CD4-positive, alpha-beta T cell treated with Interleukin-17A for 1 hour (primary cell): ENCODE data around the gene PLCG2.
"Not testable (repeated sequence)": the region's sequence is repeated elsewhere in the genome, so short reads cannot be mapped to it uniquely, and the experiment has no call there.

Experiments used
- DNase-seq: peaks from one replicate; pipeline ENCODE4 v3.0.0-alpha.2; 2020

Gene PLCG2

DNA sequence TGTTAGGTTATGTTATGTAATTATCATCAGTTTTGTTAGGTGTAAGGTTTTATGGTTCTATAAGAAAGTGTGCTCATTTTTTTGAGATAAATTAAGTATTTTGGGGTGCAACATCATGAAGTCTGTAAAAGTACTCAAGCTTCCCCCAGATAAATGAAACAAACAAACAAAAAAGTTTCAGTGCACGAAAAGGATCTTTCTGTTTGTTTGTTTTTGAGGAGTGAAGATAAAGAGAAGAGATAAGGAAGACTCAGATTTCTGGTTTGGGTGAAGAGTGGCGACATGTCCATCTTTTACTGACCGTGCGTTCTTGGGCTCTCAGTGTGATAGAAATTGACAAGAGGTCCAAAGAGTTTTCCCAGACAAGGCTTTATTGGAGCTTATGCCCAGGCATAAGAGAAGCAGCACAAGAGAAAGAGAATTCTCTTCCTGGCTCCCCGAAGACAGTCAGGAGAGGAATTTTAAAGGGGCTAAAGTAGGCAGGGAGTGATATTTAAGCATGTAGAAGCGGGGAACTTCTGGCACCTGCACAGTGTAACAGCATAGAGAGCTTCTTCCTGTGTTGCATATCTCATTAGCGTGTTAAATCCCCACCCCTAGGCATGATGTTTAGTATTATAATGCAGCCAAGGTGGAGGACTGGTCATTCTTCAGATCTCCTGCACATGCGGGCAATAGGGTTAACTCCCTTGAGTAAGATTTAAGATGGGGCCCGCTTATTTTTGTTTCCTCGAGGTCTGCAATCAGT is 71.3 kb downstream of the PLCG2 start:
- no peak for DNase-seq

DNA sequence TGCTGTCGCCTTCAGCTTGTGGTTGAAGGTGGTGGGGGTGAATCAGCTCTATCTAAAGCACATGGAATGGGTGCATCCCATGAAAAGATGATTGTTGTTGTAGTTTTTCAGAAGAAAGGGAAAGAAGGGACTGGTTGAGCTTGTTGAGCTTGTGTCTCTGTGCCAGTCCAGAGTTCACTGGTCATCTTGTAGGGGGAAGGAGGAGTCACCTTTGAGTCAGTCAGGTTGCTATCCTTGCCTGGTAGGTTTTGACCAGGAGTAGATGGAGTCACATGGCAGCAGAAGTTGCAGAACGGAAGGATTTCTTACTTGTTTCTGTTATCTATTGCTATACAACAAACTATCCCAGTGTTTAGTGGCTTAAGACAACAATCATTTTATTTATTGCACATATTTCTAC is 73.3 kb downstream of the PLCG2 start:
- no peak for DNase-seq

DNA sequence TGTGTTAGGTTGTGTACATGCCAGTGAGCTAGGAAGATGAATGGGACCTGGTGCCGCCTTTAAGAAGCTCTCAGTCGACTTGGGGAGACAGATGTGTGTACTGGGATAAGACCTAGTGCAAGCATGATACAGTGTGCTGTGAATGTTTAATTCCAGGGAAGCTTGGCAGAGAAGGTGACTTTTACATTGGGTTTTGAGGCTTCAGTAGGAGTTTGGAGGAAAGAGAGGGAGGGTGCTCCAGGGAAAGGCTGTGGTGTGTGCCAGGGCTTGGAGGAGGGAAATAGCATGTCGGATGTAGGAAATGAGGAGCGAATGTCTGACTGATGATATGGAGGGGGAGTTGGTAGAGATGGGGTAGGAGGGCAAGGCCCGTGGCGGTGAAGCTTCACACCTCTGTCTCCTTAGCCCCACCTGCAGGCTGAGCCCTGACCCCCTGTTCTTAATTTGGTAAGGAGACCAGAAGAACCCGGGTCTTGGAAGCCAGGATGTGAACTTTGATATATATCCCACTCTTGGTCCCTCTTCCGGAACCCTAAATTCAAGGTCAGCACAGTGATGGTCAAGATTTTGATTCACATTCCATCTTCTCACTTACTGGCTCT is 76.6 kb downstream of the PLCG2 start:
- no peak for DNase-seq

DNA sequence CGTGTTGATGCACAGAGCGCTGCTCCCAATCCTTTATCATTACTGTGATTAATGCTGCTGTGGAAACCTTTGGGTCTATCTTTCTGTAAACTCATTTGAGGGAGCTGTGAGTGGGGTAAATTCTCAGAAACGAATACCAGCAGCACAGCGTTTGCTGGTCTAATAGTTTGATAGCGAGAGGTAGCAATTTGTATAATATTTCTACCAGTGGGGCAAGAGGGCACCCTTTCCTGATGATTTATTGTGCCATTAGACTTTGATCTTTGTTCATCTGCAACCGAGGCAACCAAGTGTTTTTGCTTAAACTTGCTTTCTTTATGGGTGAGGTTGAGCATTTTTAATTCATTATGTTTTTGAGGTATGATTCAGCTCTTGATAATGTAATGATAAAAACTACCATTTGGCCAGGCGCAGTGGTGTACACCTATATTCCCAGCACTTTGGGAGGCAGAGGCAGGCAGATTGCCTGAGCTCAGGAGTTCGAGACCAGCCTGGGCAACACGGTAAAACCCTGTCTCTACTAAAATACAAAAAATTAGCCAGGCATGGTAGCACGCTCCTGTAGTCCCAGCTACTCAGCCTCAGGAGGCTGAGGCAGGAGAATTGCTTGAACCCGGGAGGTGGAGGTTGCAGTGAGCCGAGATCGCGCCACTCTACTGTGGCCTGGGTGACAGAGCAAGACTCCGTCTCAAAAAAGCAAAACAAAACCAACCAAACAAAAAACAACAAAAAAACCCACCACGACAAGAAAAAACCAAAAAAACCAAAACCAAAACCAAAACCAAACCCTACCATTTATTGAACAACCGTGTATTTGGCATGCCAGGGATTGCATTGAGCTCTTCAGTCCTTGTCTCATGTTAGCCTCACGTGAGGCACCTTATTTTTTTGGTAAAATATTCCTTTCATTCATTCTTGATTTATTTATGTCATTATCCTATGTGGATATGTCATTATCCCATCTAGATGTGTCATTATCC is 81.5 kb downstream of the PLCG2 start:
- no peak for DNase-seq

DNA sequence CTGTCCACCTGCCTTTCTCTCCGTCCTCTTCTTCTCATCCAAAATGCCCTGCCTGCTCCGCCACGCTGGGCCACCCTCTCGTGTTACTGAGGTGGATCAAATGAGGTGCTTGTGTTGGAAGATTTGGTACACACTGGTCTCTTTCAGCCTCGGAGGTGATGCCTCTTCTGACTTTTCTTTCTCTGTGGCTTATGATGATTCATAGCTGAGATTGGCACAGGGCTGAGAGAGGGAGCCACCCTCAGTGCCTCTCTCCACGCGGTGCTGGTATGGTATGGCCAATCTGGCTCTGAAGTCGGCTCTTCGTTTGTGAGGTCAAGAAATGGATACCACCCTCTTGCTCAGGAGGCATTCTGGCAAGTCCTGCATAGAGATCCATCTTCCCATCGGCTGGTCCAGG is 82.4 kb downstream of the PLCG2 start:
- DNase-seq, result no peak

DNA sequence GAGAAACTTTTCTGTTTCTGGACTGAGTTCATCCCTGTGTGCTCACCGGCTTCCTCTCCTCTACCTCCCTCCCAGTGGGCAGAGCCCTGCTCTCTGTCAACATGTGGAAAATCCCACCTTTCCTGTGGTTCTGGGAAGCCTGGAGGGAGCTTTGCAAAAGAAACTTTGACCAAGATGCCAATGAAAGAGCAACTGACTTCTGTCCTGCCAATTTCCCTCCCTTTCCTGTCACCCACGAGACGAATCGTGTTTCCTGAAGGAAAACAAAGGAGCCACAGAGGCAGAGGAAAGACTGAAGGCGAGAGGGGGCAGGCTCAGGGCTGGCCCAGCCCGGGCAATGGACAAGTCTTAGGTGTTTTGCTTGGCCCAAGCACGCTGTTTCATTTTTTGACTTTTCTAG is 82.8 kb downstream of the PLCG2 start:
- DNase-seq, result no peak

- no peak for DNase-seq
Observed at GRCh38 chr16:81863630-81864352, 84.7 kb downstream of the PLCG2 start.

DNA sequence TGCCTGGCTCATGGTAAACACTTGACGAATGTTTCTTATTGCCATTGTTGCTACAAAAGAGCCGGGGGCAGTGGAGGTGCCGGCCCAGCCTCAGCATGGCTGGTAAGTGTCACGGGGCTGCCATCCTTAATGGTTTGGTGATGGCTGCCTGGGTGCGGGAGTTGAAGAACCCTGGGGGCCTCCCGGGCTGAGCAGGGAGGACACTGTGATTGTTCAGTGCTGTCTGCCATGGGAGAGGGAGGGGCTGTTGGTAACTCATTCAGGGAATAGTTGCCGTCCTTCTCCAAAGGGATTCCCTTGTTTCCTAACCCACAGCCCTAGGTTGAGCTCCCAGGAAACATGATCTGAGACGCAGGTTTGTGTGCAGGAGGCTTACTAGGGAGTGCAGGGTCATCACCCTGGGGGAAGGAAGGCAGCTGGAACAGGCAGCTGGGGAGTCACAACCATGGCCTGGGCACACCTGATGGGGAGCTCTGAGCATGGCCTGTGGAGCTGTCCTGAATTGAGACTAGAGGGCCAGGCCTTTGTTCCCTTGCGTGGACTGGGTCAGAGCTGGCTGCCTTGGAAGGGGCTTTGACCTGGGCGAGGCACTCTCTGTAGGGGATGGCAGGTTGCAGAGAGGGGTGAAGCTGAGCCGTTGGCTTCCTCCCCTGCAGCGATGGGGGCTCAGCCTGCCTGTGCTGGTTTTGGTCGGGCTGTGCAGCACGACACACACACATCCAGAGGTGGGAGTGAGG is 85.7 kb downstream of the PLCG2 start:
- DNase-seq, result no peak

GRCh38 chr16:81866820-81867440 is 87.8 kb downstream of the PLCG2 start:
- DNase-seq, result no peak

- DNase-seq, result no peak
Observed at GRCh38 chr16:81868057-81868748, 89.1 kb downstream of the PLCG2 start.

- no peak for DNase-seq
Observed at GRCh38 chr16:81869326-81869725, 90.2 kb downstream of the PLCG2 start.

DNA sequence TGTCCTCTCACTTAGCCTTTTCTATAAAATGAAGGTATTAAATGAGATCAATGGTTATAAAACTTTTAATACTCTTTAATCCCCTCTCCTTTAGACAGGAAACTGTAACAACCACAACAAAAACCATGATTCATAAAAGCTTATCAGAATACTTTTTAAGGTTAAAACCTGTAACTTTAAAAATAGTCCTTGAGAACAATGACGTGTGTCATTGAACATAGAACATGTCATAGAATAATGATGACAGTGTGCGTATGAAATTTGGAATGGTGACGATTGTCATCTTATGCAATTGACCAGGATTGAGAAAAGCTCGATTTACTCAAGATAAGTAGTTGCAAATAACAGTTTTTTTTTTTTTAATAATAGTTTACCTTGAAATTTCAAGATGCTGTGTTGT is 94.1 kb downstream of the PLCG2 start:
- DNase-seq, result peak; percentile 14

GRCh38 chr16:81873843-81874752 is 95.0 kb downstream of the PLCG2 start:
- peak; percentile 59 for DNase-seq

DNA sequence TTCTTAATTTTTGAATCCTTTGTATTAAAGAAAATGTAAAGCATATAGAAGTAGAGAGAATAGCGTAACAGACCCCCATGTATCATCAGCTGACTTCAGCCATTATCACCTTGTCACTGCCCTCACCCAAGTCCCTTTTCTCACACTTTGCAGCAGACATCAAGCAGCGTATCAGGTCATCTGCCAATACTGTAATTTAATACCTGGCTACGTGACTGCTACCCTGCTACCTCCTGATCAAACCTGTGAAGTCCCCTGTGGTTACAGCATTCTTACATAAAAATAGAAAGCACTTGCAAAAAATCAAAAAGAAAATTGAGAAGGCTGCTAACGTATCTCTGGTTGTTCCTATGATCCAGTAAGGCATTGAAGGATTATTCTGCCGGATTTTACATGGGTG is 96.4 kb downstream of the PLCG2 start:
- no peak for DNase-seq

- no peak for DNase-seq
Observed at GRCh38 chr16:81876273-81876900, 97.3 kb downstream of the PLCG2 start.

GRCh38 chr16:81877490-81877889 is 98.4 kb downstream of the PLCG2 start:
- DNase-seq, result not testable (repeated sequence)

DNA sequence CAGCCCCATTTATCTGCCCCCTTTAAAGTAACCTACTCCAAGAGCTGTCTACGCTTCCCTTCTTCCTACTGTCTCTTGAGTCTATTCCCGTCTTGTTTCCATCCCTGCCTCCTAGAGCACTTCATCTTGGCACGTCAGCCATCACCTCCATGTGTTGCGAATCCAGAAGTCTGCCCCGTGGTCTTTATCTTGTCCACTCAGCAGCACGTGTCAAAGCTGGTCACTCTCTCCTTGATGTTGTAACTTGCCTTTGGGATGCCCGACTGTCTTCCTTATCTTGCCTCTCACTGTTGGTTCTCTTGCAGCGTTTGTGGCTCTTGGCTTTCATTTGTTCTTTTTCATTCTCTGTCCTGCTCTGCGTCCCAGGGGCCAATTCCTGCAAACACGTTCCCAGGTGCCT is 99.4 kb downstream of the PLCG2 start:
- DNase-seq, result no peak

DNA sequence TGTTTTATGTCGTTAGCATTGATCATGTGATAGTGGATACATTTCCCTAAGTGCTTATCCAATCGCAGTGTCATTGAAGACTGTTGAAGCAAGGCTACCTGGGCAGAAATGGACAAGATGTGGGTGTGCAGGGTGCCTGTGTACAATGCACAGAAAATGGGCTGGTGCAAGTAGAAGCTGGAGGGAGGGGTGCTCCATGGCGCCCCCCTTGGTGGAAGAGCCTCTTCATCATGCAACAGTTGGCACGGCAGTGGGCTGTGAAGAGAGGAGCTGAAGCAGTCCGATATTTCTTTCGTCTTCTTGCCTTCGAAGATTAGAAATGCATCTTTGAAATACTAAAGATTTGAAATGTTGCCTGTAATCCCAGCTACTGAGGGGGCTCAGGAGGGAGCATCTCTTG is 100.5 kb downstream of the PLCG2 start:
- DNase-seq, result no peak

- no peak for DNase-seq
Observed at GRCh38 chr16:81880816-81881215, 101.7 kb downstream of the PLCG2 start.
